ENCODE results near the gene NRG2. TPM values are rescaled to one million over a fixed set of nuclear protein-coding genes. Genes with fewer than 3 reads are reported as not detected.

NRG2 gene
- total and polyA plus RNA-seq, 2 experiments from 2014 or later: 13.5 to 20.7 TPM

DNA sequence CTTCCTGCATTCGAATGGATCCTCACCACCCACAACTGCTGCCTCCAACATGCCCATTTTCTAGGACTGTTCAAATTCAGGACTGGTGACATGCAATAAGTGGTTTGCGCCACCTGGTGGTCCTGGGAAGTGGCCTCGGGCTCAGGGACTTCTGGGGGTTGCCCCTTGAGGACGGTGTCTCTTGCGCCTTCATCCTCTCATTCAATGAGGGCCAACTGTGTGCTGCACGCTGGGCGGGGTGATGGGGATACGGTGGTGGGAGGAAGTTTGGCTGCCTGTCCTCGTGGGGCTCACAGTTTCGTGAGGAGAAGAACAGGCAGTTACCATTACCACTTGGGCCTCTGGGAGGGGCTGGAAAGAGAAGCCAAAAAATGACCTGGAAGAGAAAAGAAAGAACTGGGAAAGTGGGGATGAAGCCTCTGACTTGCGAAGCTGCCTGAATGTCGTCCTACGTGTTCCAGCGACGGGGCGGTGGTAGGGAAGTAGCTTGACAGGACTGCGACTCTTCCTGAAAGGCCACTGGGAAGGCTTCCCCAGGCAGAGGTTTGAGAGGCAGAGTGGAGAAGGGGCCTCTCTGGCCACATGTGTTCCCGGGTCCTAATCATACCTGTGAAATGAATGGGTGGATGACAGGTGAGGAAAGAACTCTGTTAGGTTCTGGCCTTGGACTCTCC is 198.5 kb downstream of the NRG2 start:
- TF ChIP-seq, protein P1, sequence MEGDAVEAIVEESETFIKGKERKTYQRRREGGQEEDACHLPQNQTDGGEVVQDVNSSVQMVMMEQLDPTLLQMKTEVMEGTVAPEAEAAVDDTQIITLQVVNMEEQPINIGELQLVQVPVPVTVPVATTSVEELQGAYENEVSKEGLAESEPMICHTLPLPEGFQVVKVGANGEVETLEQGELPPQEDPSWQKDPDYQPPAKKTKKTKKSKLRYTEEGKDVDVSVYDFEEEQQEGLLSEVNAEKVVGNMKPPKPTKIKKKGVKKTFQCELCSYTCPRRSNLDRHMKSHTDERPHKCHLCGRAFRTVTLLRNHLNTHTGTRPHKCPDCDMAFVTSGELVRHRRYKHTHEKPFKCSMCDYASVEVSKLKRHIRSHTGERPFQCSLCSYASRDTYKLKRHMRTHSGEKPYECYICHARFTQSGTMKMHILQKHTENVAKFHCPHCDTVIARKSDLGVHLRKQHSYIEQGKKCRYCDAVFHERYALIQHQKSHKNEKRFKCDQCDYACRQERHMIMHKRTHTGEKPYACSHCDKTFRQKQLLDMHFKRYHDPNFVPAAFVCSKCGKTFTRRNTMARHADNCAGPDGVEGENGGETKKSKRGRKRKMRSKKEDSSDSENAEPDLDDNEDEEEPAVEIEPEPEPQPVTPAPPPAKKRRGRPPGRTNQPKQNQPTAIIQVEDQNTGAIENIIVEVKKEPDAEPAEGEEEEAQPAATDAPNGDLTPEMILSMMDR (IDR thresholded peaks at IDR 0.05; ENCODE audit: low read depth, low read length): peak; percentile 83

DNA sequence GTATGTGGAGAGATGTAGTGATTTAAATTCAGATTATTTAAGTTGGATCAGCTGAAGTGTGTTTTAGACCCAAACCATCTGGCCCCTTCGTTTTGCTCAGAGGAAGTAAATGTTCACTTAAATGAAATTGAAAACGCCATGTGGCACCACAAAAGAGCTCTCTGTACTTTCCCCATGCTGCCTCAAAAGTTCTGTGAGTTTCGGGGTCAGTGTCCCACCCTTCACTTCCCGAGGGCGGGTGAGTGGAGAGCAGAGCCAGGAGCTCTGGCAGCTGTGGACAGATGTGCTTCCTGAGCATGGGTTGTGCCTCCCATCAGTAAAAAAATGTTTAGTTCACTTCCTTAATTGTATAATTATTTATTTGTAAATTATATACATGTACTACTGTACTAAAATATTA is 199.1 kb downstream of the NRG2 start:
- no peak overlapping the region for H3K27ac ChIP-seq

More for the DNA sequence above, 198.5 kb downstream of the NRG2 start:
- Histone ChIP-seq H3K4me3 (no peak overlapping the region), H3K27me3 (peaks cover 38% of the 10 kb centered on the region), H3K4me1 (ENCODE audit: low read depth) (no peaks in the 10 kb centered on the region), H3K9me3 (ENCODE audit: low read depth) (no peaks in the 10 kb centered on the region), H3K36me3 (no peaks in the 10 kb centered on the region), H3K27ac (no peak overlapping the region)
- DNase-seq (ENCODE audit: low read depth in 1 of 2, low spot score in 1 of 2): peak; percentile 76 to 79

GRCh38 chr5:139842321-139842720 is 200.8 kb downstream of the NRG2 start:
- Histone ChIP-seq H3K36me3 (no peaks in the 10 kb centered on the region), H3K27ac (no peak overlapping the region), H3K4me1 (ENCODE audit: low read depth) (no peaks in the 10 kb centered on the region), H3K4me3 (no peak overlapping the region), H3K27me3 (peaks cover 17% of the 10 kb centered on the region), H3K9me3 (ENCODE audit: low read depth) (no peaks in the 10 kb centered on the region)
- TF ChIP-seq, protein P1 (IDR thresholded peaks at IDR 0.05; ENCODE audit: low read depth, low read length): no peak
- no peak for DNase-seq (ENCODE audit: low read depth in 1 of 2, low spot score in 1 of 2)

More for the DNA sequence above, 199.1 kb downstream of the NRG2 start:
- no peak for DNase-seq (ENCODE audit: low read depth in 1 of 2, low spot score in 1 of 2)
- Histone ChIP-seq H3K9me3 (ENCODE audit: low read depth) (no peaks in the 10 kb centered on the region), H3K36me3 (no peaks in the 10 kb centered on the region), H3K27me3 (peaks cover 32% of the 10 kb centered on the region), H3K4me3 (no peak overlapping the region), H3K4me1 (ENCODE audit: low read depth) (no peaks in the 10 kb centered on the region)
- TF ChIP-seq, protein P1 (IDR thresholded peaks at IDR 0.05; ENCODE audit: low read depth, low read length): no peak

DNA sequence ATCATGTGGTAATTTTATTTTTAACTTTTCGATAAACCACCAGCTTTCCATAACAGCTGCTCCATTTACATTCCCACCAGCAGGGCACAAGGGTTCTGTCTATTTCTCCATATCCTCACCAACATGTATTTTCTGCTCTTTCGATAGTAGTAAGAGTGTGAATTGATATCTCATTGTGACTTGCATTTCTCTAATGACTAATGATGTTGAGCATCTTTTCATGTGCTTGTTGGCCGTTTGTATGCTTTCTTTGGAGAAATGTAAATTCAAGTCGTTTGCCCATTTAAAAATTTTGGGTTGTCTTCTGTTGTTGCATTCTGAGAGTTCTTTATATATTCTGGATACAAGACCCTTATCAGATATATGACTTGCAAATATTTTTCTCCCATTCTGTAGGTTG is 201.6 kb downstream of the NRG2 start:
- Histone ChIP-seq H3K27me3 (peaks cover 9% of the 10 kb centered on the region), H3K4me1 (ENCODE audit: low read depth) (no peaks in the 10 kb centered on the region), H3K27ac (no peak overlapping the region), H3K36me3 (no peaks in the 10 kb centered on the region), H3K9me3 (ENCODE audit: low read depth) (no peaks in the 10 kb centered on the region), H3K4me3 (no peak overlapping the region)
- no peak for DNase-seq (ENCODE audit: low read depth in 1 of 2, low spot score in 1 of 2)
- TF ChIP-seq, protein P1 (IDR thresholded peaks at IDR 0.05; ENCODE audit: low read depth, low read length): no peak

- no peak overlapping the region for H3K27ac ChIP-seq
- DNase-seq (ENCODE audit: low read depth in 1 of 2, low spot score in 1 of 2): no peak
- H3K4me3 ChIP-seq: no peak overlapping the region
- H3K27me3 ChIP-seq: no peaks in the 10 kb centered on the region
- TF ChIP-seq, protein P1 (IDR thresholded peaks at IDR 0.05; ENCODE audit: low read depth, low read length): no peak
- no peaks in the 10 kb centered on the region for H3K9me3 ChIP-seq (ENCODE audit: low read depth)
- no peaks in the 10 kb centered on the region for H3K4me1 ChIP-seq (ENCODE audit: low read depth)
- H3K36me3 ChIP-seq: no peaks in the 10 kb centered on the region
Observed at GRCh38 chr5:139839918-139840317, 203.2 kb downstream of the NRG2 start.

All from cardiac muscle cell (in vitro differentiated cells and primary cell).